Stimulated activated CD8-positive, alpha-beta memory T cell treated with anti-CD3 and anti-CD28 coated beads, Interleukin-4, amount 100 ng/mL, for 1 hour (primary cell): ENCODE results near the gene SPAG5.
"Not testable (repeated sequence)": the region's sequence is repeated elsewhere in the genome, so short reads cannot be mapped to it uniquely, and the experiment has no call there.

Source experiments
- DNase-seq, 2 donors: peaks; one replicate each; pipeline ENCODE4 v3.0.0-alpha.2; 2020; ENCODE audit warnings: low read depth in 2 of 2, low spot score in 1 of 2

The SPAG5 gene

DNA sequence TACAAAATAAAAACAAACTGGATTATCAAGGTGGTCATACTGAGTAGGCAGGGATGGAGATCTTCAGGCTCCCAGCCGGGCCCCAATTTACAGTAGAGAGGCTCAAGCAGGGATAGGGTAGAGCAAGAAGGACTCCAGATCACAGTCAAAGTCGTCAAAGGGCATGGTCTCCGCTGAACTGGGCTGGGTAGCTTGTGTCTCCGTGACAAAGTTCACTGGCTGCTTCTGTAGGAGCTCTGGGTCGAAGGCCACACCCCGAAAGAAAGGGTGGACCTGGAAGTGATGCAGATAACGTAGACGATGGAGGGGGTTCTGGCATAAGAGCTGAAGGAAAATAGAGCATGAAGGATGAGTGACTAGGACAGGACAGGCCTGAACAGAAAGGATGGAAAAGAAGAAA is 11.6 kb upstream of the SPAG5 start:
- no peak for DNase-seq

DNA sequence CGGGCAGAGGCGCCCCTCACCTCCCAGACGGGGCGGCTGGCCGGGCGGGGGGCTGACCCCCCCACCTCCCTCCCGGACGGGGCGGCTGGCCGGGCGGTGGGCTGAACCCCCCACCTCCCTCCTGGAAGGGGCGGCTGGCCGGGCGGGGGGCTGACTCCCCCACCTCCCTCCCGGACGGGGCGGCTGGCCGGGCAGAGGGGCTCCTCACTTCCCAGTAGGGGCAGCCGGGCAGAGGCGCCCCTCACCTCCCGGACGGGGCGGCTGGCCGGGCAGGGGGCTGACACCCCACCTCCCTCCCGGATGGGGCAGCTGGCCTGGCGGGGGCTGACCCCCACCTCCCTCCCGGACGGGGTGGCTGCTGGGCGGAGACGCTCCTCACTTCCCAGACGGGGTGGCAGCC is 5.2 kb upstream of the SPAG5 start:
- not testable (repeated sequence) for DNase-seq

DNA sequence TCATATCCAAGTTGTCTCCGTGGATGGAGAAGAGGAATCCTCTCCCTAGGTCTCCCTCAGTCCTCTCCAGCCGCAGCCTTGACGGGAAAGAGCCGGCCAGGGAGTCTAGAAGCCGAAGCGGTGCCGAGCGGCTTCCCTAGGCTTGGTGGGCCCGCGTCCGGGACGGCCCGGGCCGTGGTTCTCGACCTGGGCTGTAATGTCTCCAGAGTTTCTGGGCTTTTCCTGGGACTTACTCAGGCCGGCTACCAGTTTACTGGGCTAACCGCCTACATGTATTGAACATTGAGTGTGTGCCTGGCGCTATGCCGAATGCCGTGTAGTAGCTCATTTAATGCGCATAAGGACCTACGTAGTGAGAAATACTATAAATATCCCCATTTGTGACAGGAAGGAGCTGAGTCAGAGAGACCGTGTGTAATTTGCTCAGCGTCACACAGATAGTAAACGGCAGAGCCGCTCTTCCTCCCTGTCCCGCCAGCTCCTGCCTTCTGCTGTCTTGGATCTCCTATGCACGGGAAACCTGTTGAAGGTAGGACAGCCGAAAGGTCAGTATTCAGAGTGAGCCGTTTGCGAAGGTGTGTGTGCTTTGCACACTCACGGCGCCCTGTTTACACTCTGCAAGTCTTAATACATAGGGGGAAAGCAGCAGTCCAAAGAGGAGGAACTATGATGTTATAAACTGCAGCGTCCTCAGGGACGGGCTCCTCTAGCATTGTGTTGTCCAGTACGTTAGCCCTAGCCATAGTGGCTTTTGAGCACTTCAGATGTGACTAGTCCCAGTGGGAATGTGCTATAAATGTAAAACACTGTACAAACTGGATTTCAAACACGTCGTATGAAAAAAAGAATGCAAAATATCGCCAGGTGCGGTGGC is 723 bp upstream of the SPAG5 start:
- peak; percentile 27 to 37 for DNase-seq

DNA sequence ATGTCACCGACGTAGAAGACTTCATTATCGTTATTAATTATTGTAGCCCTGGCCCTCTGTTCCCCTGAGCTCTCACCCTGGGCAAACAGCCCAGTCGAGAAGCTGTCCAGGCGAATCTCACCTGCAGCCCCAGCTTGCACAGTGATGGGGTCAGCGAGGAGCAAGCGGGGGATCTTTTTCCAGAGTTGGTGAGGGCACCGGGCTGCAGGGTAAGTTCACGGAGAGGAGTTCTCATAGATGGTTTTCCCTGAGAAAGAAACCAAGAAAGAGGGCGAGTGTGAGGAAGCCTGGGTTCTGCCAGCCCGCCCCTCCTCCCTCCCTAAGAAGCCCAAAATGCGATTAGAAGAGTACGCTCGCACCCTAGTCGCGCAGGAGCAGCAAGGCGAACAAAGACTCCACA is 436 bp downstream of the SPAG5 start:
- no peak for DNase-seq

DNA sequence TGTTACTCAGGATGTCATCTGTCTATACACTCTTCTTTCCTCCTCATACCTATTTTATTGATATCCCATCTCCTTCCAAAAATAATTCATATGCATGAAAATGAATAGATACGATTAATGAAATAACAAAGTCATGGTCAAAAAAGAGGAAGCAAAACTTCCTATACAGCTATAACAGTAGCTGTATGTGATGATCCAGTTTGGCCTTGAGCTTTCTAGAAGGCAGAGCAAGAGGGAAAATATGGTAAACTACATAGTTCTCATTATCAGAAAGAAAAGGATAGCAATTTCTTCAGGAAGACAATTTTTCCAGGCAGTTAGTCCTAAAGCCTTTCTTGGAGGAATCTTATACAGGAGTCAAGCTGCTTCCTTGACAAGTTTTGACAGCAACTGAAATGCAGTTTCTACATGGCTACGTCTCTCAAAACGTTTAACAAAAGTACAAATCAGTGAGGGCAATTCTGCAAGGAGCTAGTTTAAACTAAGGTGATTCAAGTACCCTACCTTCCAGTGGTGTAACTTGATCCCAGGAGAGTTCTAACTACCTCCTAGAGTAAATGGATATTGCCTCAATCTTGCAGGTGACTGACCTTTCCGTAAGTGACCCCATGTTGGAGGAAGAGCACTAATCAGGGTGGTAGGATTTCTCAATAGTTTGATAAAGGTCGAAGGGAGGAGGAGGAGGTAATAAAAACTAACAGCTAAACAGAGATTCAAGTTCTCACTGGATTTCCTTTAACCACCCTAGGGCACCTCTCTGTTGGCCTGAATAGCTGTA is 1.0 kb downstream of the SPAG5 start:
- no peak for DNase-seq

DNA sequence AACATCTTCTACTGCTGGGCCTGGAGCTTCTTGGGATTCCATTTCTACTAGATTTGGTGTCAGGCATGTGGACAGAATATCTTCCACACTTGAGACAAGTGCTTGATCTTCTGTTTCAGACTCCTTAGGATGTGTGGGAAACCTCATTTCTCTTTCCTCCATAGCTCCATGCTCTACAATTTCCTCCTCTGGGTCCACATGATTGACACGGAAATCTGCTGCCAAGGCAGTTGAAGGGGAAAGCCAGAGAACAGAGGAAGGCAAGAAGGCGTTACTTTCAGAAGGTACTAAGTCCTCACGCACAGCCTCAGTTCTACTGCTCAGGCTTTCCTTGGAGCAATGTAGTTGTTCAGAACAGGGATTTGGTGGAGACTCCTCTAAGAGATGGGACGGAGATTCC is 6.6 kb downstream of the SPAG5 start:
- DNase-seq: no peak

DNA sequence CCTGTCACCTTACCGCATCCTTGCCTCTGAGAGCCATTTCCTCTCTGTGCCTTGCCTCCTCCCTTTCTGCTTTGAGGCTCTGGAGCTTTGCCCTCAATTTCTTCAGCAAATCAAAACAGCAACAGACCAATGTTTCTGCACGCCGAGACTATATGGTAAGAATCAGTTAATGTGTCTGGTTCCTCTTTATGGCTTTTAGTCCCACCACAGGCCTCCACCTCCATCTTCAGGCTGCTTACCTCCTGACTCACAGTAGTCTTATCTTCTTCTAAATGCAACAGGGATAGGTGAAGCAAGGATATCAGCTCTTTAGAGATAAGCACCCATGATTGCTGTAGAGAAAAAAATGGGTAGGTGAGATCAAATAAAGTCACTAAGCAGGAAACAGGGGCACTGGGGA is 13.0 kb downstream of the SPAG5 start:
- no peak for DNase-seq

DNA sequence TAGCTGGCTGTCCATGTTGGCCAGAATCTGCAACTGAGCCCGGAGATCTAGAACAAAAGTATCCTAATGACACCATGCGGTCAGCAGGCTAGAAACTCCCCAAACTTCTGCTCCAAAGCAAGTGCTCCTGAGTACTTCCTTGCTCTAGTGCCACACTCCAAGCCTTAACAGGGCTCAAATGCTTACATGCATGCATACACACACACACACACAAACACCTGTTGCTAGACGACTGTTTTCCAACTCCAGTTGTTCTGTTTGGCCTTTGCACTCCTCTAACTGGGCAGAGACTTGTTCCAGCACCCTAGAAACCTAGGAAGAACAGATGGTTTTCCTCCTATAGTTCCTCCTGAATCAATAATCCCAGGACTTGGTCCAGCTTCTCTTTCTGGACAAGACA is 14.4 kb downstream of the SPAG5 start:
- no peak for DNase-seq

DNA sequence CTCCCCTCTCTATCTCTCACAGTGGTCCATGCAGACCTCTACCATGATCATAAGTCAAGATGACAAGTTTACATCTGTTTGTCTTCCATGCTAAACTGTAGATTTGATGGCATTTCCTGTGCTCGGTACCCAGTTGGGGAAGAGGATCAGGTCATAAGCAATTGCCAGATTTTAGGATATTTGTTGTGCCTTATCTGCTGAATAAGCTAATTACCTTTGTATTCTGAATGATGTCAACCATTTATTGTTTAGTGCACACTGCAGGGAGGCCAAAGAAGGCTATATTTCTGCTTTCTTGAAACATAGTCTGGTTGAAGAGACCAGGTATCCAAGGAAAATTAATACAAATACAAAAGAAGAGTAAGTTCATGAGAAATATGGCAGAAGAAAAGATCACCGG is 16.3 kb downstream of the SPAG5 start:
- DNase-seq: no peak

DNA sequence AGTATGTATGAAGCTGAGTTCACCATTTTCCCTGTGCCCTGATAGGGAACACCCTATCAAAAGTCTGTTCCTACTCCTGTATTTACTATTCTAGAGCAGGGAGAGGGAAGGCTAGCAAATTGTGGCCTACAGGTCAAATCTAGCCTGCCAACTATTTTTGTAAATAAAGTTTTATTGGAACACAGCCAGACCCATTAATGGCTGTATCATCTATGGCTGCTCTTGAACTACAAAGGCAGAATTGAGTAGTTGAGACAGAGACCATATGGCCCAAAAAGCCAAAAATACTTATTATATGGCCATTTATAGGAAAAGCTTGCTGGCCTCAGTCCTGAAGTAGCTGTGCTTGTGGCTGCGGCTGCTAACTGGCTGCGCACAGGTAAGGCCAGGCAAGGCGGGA is 17.9 kb downstream of the SPAG5 start:
- DNase-seq: no peak

DNA sequence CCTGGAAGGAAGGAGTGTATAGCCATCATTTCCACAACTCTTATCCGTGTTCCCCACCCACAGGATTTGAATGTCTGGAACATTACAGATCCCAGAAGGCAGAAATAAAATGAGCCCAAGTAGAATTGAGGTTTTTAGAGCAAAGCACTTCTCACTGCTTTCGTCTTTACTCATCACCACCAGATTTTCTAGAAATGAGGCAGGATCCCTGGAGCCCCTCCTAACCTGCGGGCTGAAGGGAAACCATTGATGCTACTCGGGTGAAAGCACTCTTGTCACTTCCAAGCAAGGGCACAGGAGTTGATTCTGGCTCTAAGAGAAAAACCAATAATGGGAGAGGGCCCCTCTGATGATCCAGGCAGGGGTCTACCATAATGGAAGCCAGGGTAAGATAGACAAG is 19.3 kb downstream of the SPAG5 start:
- no peak for DNase-seq

DNA sequence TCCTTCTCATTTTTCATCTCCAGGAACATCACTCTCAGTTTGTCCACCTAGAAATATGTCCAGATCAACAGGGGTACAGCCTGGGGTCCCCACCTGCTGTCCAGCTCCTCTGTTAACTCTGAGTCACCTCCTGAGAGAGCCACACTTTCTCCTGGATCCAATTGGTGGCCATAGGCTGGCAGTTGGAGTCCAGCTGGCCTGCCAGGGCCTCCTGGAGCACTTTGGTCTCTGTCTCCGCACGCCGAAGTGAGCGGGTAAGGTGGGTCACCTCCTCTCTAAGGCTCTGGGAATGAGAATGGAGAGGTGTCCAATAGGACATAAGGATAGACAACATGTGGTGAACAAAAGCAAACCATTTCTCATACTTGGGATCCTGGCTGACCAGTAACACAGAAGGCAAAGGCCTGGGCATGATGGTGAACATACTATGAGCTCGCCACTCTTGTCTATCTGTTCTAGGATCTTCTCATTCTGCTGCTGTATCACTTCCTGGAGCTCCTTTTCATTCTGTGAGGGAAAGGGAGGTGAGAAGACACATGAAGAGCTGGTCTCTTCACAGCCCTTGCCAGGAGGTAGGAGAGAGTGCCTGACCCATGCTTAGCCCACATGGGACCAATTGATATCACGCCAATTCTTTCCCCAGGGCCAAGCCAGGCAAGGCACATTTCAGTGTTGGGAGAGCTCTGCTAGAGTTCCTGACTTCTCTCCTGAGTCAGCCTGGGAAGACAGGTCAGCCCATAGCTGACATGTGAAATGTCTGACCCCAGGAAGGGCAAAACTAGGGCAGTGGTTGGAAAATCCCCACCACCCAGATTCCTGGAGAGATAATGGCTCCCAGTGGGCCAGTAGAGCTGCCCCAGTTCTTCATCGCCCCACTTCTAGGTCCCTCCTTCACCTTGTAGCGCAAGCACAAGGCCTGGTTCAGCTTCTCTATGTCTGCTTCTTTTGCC is 20.3 kb downstream of the SPAG5 start:
- no peak for DNase-seq

DNA sequence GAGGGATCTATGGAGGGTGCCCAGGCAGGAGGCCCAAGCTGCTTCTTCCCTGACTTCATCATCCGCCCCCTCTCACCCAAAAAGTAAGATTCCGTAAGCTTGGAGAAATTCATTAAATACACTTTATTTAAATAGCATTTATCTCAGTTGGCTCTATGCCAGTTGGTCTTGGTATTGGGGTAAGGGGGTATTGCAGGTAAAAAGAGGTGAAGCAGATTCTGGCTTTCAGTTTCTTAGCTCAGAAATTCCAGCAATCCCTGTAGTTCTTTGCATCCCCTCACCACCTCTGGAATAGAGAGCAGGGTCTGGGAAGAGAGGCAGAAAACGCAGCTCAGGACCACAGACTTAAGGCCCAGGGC is 21.4 kb downstream of the SPAG5 start:
- no peak for DNase-seq

DNA sequence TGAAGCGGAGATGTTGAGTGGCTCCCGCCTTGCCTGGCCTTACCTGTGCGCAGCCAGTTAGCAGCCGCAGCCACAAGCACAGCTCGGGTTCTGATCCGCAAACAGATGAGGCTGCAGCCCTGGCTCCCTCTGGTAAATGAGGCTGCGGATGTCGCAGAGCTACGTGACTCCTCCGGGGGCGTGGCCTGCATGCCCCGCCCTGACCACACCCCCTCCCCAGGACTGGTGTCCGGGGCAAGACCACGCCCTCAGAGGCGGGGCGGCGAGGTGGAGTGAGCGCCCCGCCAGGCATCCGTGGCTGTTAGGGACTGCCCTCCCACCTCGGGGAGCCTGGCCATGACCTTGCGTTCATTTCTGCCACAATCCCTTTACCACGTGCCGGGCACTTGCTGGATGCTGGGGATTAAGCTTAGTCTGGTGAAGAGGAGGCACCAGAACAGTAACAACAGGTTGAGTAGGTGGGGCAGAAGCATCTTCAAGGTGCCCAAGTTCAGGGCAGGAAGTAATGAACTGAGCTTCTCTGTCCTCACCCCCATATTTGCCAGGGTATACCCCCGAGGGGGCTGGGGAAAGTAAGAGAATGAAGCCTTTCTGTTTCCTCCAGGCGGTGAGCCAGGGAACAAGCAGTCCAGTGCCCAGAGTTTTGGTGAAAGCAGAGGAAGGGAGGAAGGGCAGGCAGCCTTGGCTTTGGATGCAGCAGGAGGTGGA is 21.9 kb downstream of the SPAG5 start, which contains the start of gene ALDOC:
Gene ALDOC, minus strand, starts transcription at position 138 of the 708 bp plus-strand sequence. CDS start 1,363 bp downstream, outside the sequence.
- peak; percentile 94 to 95 for DNase-seq

DNA sequence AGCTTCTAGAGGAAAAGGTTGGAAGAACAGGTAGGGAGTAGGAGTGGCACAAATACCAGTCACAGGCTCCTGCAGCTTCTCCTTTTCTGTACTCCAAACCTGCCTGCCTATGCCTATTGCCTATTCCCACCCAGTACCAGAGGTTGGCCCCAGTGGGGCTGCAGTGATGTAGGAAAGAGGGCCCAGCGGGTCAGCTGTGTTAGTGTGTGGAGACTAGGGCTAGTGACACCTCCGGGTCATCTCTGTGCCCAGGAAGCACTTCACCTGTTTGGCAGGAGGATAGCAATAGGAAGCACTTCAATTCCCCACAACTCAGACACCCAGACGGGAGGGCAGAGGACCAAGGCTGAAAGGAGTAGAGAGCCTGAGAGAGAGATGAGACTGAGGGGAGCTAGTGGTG is 22.8 kb downstream of the SPAG5 start:
- DNase-seq: not testable (repeated sequence)

DNA sequence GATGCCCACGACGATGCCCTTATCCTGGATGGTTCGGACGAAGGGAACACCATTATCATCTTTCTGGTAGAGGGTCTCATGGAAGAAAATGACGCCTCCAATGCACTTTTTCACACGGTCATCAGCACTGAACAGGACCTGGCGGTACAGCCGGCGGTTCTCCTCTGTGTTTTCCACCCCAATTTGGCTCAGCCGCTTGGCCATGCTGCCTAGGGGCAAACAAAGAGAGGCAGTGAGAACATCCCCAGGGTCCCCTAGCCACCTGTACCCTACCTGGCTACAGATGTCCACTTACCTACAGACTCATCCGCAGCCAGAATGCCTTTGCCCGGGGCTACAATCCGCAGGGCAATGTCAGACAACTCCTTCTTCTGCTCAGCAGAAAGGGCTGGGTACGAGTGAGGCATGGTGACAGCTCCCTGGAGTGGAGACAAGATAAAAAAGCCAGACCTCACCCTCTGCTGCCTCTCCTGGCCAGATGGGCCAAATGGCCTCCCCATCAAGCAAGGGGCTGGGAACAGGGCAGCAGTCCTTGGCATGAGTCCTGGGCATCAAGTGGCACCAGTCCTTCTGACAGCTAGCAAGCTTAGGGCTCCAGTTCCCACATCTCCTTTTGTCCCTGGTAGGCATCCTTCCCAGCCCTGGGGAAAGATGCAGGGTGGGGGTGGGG is 23.6 kb downstream of the SPAG5 start:
- DNase-seq: no peak

DNA sequence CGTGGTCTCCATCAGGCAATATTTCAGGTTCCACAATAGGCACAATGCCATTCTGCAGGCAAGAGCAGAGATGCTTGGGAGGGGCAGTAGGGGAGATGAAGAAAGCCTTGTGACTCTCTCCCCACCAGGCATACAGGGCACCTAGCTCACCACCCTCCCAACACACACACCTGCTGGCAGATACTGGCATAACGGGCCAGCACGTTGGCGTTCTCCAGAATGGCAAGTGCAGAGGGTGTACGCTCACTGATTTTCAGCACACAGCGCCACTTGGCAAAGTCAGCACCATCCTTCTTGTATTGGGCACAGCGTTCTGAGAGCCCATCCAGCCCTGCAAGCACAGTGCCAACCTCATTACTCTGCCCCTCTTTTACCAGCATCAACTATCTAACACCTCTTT is 24.3 kb downstream of the SPAG5 start:
- no peak for DNase-seq

DNA sequence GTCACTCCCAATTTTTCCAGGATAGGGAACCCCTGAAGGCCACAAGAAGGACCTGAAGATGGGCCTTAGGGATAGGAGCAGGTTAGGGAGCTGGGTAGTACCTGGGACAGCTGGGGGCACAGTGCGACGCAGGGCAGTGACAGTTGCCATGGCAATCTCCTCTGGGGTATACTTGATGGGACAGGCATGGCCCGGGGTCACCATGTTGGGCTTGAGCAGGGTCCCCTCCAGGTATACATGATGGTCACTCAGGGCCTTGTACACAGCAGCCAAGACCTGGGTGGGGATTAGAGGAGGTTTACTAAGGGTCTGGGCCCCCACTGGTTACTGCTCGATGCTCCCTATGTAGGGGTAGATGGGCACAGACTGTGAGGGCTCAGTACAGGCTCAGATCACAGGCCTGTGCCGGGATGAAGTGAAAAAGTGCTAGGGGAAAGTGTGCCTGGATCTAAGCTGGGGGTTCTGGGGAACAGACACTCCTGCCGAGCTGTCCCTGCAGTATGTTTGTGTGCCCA is 24.8 kb downstream of the SPAG5 start:
- DNase-seq: no peak

DNA sequence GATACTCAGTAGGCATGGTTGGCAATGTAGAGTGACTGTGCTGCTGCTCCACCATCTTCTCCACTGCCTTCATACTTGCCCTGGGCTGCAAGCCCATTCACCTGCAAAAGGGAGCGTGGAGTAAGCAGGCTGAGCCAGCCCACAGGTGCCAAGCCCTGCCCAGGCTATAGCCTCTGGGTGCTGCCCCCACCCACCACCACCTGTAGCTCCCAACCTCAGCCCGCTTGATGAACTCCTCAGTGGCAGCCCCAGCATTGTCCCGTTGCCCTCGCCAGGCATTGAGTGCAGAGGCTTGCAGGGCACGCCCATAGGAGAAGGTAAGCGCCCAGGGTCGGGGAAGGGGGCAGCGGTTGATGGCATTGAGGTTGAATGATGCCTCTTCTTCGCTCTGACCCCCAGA is 25.3 kb downstream of the SPAG5 start:
- DNase-seq: no peak

DNA sequence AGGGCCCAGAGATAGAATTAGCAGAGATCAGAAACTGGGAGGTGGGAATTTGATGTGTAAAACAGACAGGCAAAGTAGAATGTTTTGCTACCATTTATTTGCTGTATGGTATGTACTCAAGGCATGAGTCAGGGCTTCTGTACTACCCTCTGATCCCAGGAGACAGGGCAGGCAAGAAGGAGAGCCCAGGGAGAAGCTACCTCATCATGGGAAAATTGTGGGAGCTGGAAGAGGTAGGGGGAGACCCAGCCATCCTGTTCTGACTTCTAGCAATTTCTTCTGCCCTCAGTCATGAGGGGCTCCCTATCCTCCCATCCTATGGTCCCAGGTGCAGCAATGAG is 25.8 kb downstream of the SPAG5 start:
- DNase-seq: no peak
